DOHH2 (cell line): Measurements from ENCODE around the gene NEUROD1.

ENCODE experiments used
- CTCF ChIP-seq: fragments of 200-600 bp; sonication (generic); IDR thresholded peaks from one replicate; pipeline ENCODE4 v1.5.1; 2014; ENCODE audit warnings: antibody characterized with exemption, mild to moderate bottlenecking, low read depth, low read length; ENCODE audit not compliant: poor library complexity, severe bottlenecking
- EZH2phosphoT487 ChIP-seq: fragments of 200-600 bp; sonication (generic); IDR thresholded peaks from 2 replicates; pipeline ENCODE4 v1.6.1; 2017; ENCODE audit warnings: borderline replicate concordance, mild to moderate bottlenecking, antibody characterized with exemption, low read length, moderate library complexity, mixed read lengths

- TF ChIP-seq CTCF (no peak), EZH2phosphoT487 (no peak)
Observed at GRCh38 chr2:181697126-181697525, 16.8 kb upstream of the NEUROD1 start.
